HG02885 (cell line): ENCODE measurements around the gene KIR3DL1.

ENCODE experiments used
- ATAC-seq: cut with Tn5 transposase; IDR thresholded peaks from one replicate; pipeline ENCODE4 v1.9.1; 2021; ENCODE audit warnings: mild to moderate bottlenecking; ENCODE audit not compliant: unreplicated experiment, poor library complexity

The KIR3DL1 gene

DNA sequence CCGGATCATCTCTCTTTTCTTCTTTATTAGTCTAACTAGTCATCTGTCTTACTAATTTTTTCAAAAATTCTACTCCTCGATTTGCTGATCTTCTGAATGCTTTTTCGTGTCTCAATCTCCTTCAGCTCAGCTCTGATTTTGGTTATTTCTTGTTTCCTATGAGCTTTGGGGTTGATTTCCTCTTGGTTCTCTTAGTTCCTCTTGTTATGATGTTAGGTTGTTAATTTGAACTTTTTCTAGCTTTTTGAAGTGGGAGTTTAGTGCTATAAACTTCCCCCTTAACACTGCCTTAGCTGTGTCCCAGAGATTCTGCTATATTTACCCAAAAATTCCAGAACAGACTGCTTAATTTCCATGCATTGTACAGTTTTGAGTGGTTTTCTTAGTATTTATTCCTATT is 61.2 kb downstream of the KIR3DL1 start:
- no peak for ATAC-seq
